H1 (cell line): ENCODE data around the gene LGI4. TPM values are rescaled to one million over a fixed set of nuclear protein-coding genes. Genes with fewer than 3 reads are reported as not detected.

Experiments
- CTCF ChIA-PET: fragments of 300-600 bp; sonication (Branson Sonifier 250); formaldehyde crosslinking; loops from one replicate; lab custom pipeline; 2021; ENCODE audit not compliant: partially characterized antibody; lab: Charles Lee
- POLR2A ChIA-PET: fragments of 300-600 bp; sonication (Branson Sonifier 250); formaldehyde crosslinking; loops from one replicate; lab custom pipeline; 2021; ENCODE audit warnings: inconsistent platforms; ENCODE audit not compliant: partially characterized antibody; lab: Charles Lee
- DNase-seq, 2 experiments: peaks; one replicate each; pipeline versions ENCODE4 v3.0.0 to v3.0.0-alpha.2; 2010 to 2022; ENCODE audit warnings: low spot score in 2 of 2, low read depth in 1 of 2, mixed read lengths in 1 of 2
- FAIRE-seq: peaks from 2 replicates; lab custom pipeline; 2011; peaks lifted over from hg19 to GRCh38; lab: Jason Lieb, UNC
- H2AFZ ChIP-seq: 2 replicates; pipeline ENCODE4 v1.8.1; 2012; ENCODE audit warnings: low read length, inconsistent platforms
- H2AK5ac ChIP-seq: 2 replicates; pipeline ENCODE4 v1.6.1; 2013; ENCODE audit warnings: low read depth, low read length
- H2BK120ac ChIP-seq: replicated peaks from 2 replicates; pipeline ENCODE3; 2013; ENCODE audit warnings: low read depth, low read length, inconsistent platforms
- H2BK12ac ChIP-seq: 2 replicates; pipeline ENCODE4 v1.6.1; 2013; ENCODE audit warnings: low read depth, low read length
- H2BK15ac ChIP-seq: 2 replicates; pipeline ENCODE4 v1.6.1; 2013; ENCODE audit warnings: low read length
- H2BK20ac ChIP-seq: 2 replicates; pipeline ENCODE4 v1.6.1; 2013; ENCODE audit warnings: low read length
- H2BK5ac ChIP-seq: 2 replicates; pipeline ENCODE4 v1.6.1; 2013; ENCODE audit warnings: low read depth, low read length
- H3K14ac ChIP-seq: 2 replicates; pipeline ENCODE4 v1.6.1; 2013; ENCODE audit warnings: inconsistent platforms; ENCODE audit not compliant: insufficient read length
- H3K18ac ChIP-seq: 2 replicates; pipeline ENCODE4 v1.6.1; 2013; ENCODE audit warnings: low read length; ENCODE audit errors: extremely low read depth
- H3K23ac ChIP-seq: 2 replicates; pipeline ENCODE4 v1.6.1; 2013; ENCODE audit warnings: inconsistent platforms; ENCODE audit not compliant: insufficient read length
- H3K23me2 ChIP-seq: 2 replicates; pipeline ENCODE4 v1.6.1; 2013; ENCODE audit warnings: low read depth, low read length
- H3K27ac ChIP-seq: 2 replicates; pipeline ENCODE4 v1.6.1; 2011; ENCODE audit warnings: low read depth, low read length, inconsistent platforms
- H3K27me3 ChIP-seq, 4 experiments: replicated peaks in 1 of 4; 1 replicate in 1 of 4; 2 replicates in 3 of 4; pipeline versions ENCODE4 v1.6.1 to v1.8.1; 2011 to 2013; ENCODE audit warnings: low read length in 3 of 4, mild to moderate bottlenecking in 3 of 4, inconsistent platforms in 2 of 4, mixed read lengths in 2 of 4, moderate library complexity in 1 of 4; ENCODE audit not compliant: control insufficient read depth in 3 of 4, insufficient read depth in 3 of 4; ENCODE audit errors: extremely low read depth in 1 of 4
- H3K36me3 ChIP-seq, 4 experiments: 2 replicates each; pipeline versions ENCODE4 v1.6.1 to v1.8.1; 2011 to 2013; ENCODE audit warnings: mild to moderate bottlenecking in 4 of 4, low read length in 3 of 4, moderate library complexity in 2 of 4, control low read depth in 1 of 4, inconsistent platforms in 1 of 4; ENCODE audit not compliant: insufficient read depth in 4 of 4, control insufficient read depth in 2 of 4
- H3K4ac ChIP-seq: replicated peaks from 2 replicates; pipeline ENCODE3; 2013; ENCODE audit warnings: low read length, low read depth, mixed read lengths, inconsistent platforms; ENCODE audit not compliant: insufficient read length
- H3K4me1 ChIP-seq, 4 experiments: replicated peaks in 1 of 4; 1 replicate in 1 of 4; 2 replicates in 3 of 4; pipeline versions ENCODE4 v1.6.1 to v1.8.1; 2011 to 2013; ENCODE audit warnings: low read length in 3 of 4, inconsistent platforms in 2 of 4, mixed read lengths in 1 of 4; ENCODE audit not compliant: insufficient read depth in 4 of 4, control insufficient read depth in 3 of 4
- H3K4me2 ChIP-seq, 2 experiments: 2 replicates each; pipeline versions ENCODE4 v1.6.1 to v1.8.1; 2011 to 2013; ENCODE audit warnings: low read depth in 2 of 2, low read length in 2 of 2, control low read depth in 1 of 2, inconsistent platforms in 1 of 2, mild to moderate bottlenecking in 1 of 2; ENCODE audit not compliant: insufficient read depth in 1 of 2
- H3K4me3 ChIP-seq, 4 experiments: fragments of 200-600, 300-600 bp in 1 of 4; sonication (generic), shearing (Covaris generic), sonication (Bioruptor Twin) in 1 of 4; 2 replicates each; pipeline versions ENCODE4 v1.5.1 to v1.8.1; 2011 to 2016; ENCODE audit warnings: low read length in 4 of 4, low read depth in 3 of 4, control low read depth in 2 of 4, inconsistent platforms in 2 of 4, mild to moderate bottlenecking in 2 of 4, mixed read lengths in 1 of 4, moderate library complexity in 1 of 4; ENCODE audit not compliant: insufficient read depth in 2 of 4; ENCODE audit errors: extremely low read depth in 1 of 4
- H3K56ac ChIP-seq: replicated peaks from 2 replicates; pipeline ENCODE3; 2013; ENCODE audit warnings: low read depth, mild to moderate bottlenecking, mixed read lengths, low read length, inconsistent platforms; ENCODE audit not compliant: insufficient read length
- H3K79me1 ChIP-seq: 2 replicates; pipeline ENCODE4 v1.6.1; 2013; ENCODE audit warnings: low read depth, low read length, control low read depth
- H3K79me2 ChIP-seq, 2 experiments: 2 replicates each; pipeline versions ENCODE4 v1.6.1 to v1.8.1; 2012 to 2013; ENCODE audit warnings: low read length in 2 of 2, mild to moderate bottlenecking in 2 of 2, inconsistent platforms in 1 of 2; ENCODE audit not compliant: insufficient read depth in 2 of 2, control insufficient read depth in 1 of 2
- H3K9ac ChIP-seq, 4 experiments: replicated peaks in 1 of 4; 1 replicate in 1 of 4; 2 replicates in 3 of 4; pipeline versions ENCODE4 v1.6.1 to v1.8.1; 2011 to 2013; ENCODE audit warnings: low read depth in 3 of 4, low read length in 3 of 4, control low read depth in 2 of 4, mild to moderate bottlenecking in 2 of 4, moderate library complexity in 2 of 4, inconsistent platforms in 1 of 4; ENCODE audit errors: extremely low read depth in 1 of 4
- H3K9me3 ChIP-seq, 2 experiments: 2 replicates each; pipeline versions ENCODE4 v1.6.1 to v1.8.1; 2012 to 2013; ENCODE audit warnings: mild to moderate bottlenecking in 2 of 2, moderate library complexity in 2 of 2, control low read depth in 1 of 2, inconsistent platforms in 1 of 2, low read depth in 1 of 2, low read length in 1 of 2, mixed read lengths in 1 of 2; ENCODE audit not compliant: insufficient read depth in 2 of 2
- H4K20me1 ChIP-seq, 2 experiments: replicated peaks in 1 of 2; 2 replicates each; pipeline versions ENCODE3 to v1.8.1; 2011 to 2013; ENCODE audit warnings: inconsistent platforms in 2 of 2, low read length in 2 of 2, mild to moderate bottlenecking in 1 of 2; ENCODE audit not compliant: insufficient read depth in 2 of 2, control insufficient read depth in 1 of 2
- H4K5ac ChIP-seq: 2 replicates; pipeline ENCODE4 v1.6.1; 2013; ENCODE audit warnings: low read length, low read depth, mixed read lengths, inconsistent platforms; ENCODE audit not compliant: insufficient read length
- H4K8ac ChIP-seq: 2 replicates; pipeline ENCODE4 v1.8.0; 2013; ENCODE audit warnings: mild to moderate bottlenecking, moderate library complexity, low read length, inconsistent platforms; ENCODE audit not compliant: insufficient read depth; ENCODE audit errors: extremely low read depth
- H4K91ac ChIP-seq: replicated peaks from 2 replicates; pipeline ENCODE3; 2013; ENCODE audit warnings: low read length, mixed read lengths, inconsistent platforms; ENCODE audit not compliant: insufficient read length
- KDM4A ChIP-seq: IDR thresholded peaks from one replicate; pipeline ENCODE4 v1.7.1; 2012; ENCODE audit warnings: low read depth, mild to moderate bottlenecking, moderate library complexity, low read length, inconsistent platforms; ENCODE audit not compliant: severe bottlenecking
- RNF2 ChIP-seq: fragments of 200-900, 300-1000 bp; sonication (generic); IDR thresholded peaks from 2 replicates; pipeline ENCODE4 v1.7.1; 2016; ENCODE audit warnings: borderline replicate concordance, low read depth, mild to moderate bottlenecking, antibody characterized with exemption, low read length; ENCODE audit not compliant: poor library complexity, severe bottlenecking; ENCODE audit errors: missing control alignments
- TCF12 ChIP-seq: IDR thresholded peaks from 2 replicates; pipeline ENCODE4 v1.6.1; 2011; ENCODE audit warnings: low read depth, mild to moderate bottlenecking, low read length
- WGBS, 2 experiments: shearing (Covaris generic) in 1 of 2; methylation state at CpG; one replicate each; pipeline versions ENCODE4 v1.1.6 to v1.1.7; 2013 to 2015; ENCODE audit warnings: low lambda C conversion rate in 2 of 2, mixed read lengths in 2 of 2, inconsistent platforms in 1 of 2, low coverage in 1 of 2, missing lambda C conversion rate in 1 of 2; ENCODE audit not compliant: insufficient replicate concordance in 2 of 2, insufficient coverage in 1 of 2, insufficient read length in 1 of 2; ENCODE audit errors: extremely low coverage in 1 of 2, missing lambda C conversion rate in 1 of 2; 5-methylcytosine and 5-hydroxymethylcytosine counted together
- polyA plus RNA-seq, 7 experiments: library from polyadenylated mRNA; depleted of rRNA in 3 of 7; stranded (reverse) in 5 of 7; unstranded in 2 of 7; fragments of >200 nt in 5 of 7; fragments of 200-250 nt in 2 of 7; gene quantifications; 1 replicate in 5 of 7; 2 replicates in 1 of 7; 4 replicates in 1 of 7; pipeline versions ENCODE4 v1.2.1 to v1.2.3, GENCODE V29; 2011 to 2013; ENCODE audit warnings: missing spikeins in 2 of 7, mixed read lengths in 2 of 7
- total RNA-seq: library from RNA; stranded (reverse); fragmentation: NEBNext Ultra II Directional; extraction: Animal tissue kit (Norgen Biotek cat#: 25700); gene quantifications from 2 replicates; pipeline ENCODE4 v1.2.1, GENCODE V29; 2021

Gene LGI4
- total and polyA plus RNA-seq, 2 of the 8 experiments (the other 6 are each of a cell fraction or from before 2014, with no cell fraction given), result 2.0 to 8.2 TPM

- Histone ChIP-seq H4K20me1 (no peaks in the 10 kb centered on the region), H3K79me2 (no peaks in the 10 kb centered on the region), H3K9me3 (no peaks in the 10 kb centered on the region), H3K4me1 (peaks cover 0 to 20% (median 14%) of the 10 kb centered on the region in 4 experiments; a peak in 6 of 7 replicates), H4K5ac (no peak overlapping the region), H3K18ac (0 out of 2 replicates have a peak overlapping the region, but pooled peaks have one; percentile 0), H3K4ac (no peak overlapping the region), H3K27me3 (peaks cover 0 to 2% (median 0%) of the 10 kb centered on the region in 4 experiments; a peak in 1 of 7 replicates), H2BK5ac (no peak overlapping the region), H3K4me3 (no peak overlapping the region), H2AFZ (no peak overlapping the region), H2AK5ac (0 out of 2 replicates have a peak overlapping the region, but pooled peaks have one; percentile 3), H3K14ac (no peak overlapping the region), H3K56ac (no peak overlapping the region), H2BK20ac (0 out of 2 replicates have a peak overlapping the region, but pooled peaks have one; percentile 61), H2BK15ac (no peak overlapping the region), H4K91ac (no peak overlapping the region), H2BK120ac (no peak overlapping the region), H3K79me1 (no peaks in the 10 kb centered on the region), H3K4me2 (no peak overlapping the region), H3K27ac (no peak overlapping the region), H3K23me2 (no peaks in the 10 kb centered on the region), H3K9ac (no peak overlapping the region), H3K23ac (no peak overlapping the region), H3K36me3 (no peaks in the 10 kb centered on the region), H4K8ac (no peak overlapping the region), H2BK12ac (no peak overlapping the region)
- no peak for DNase-seq
- POLR2A ChIA-PET, result interaction anchor here (0.9 to 1.8 kb wide), 8 partner anchors 9 to 51 kb away, joined by 3 to 7 read pairs (median 4); partner anchors contain the start of gene FXYD7
- no peak for TF ChIP-seq TCF12
- no peak for TF ChIP-seq RNF2
- no peak for TF ChIP-seq KDM4A
- FAIRE-seq, result no peak
- WGBS, 2 experiments, result 72% methylated on average over 8 of the region's 8 CpGs; no CpG with 5 or more reads in 1 of the 2 experiments
- CTCF ChIA-PET, result interaction anchor here (0.8 to 6.9 kb wide), 14 partner anchors 8 to 259 kb away, joined by 3 to 154 read pairs (median 6); partner anchors contain the start of genes FXYD1, FXYD5, FXYD7 and LGI4
Observed at GRCh38 chr19:35117116-35117515, 17.7 kb downstream of the LGI4 start.
